Activated naive CD4-positive, alpha-beta T cell (primary cell): ENCODE measurements around the gene TARS2.

Experiments
- DNase-seq, 4 experiments: peaks; one replicate each; lab custom pipeline; 2025; lab: John Stamatoyannopoulos, UW

The TARS2 gene

DNA sequence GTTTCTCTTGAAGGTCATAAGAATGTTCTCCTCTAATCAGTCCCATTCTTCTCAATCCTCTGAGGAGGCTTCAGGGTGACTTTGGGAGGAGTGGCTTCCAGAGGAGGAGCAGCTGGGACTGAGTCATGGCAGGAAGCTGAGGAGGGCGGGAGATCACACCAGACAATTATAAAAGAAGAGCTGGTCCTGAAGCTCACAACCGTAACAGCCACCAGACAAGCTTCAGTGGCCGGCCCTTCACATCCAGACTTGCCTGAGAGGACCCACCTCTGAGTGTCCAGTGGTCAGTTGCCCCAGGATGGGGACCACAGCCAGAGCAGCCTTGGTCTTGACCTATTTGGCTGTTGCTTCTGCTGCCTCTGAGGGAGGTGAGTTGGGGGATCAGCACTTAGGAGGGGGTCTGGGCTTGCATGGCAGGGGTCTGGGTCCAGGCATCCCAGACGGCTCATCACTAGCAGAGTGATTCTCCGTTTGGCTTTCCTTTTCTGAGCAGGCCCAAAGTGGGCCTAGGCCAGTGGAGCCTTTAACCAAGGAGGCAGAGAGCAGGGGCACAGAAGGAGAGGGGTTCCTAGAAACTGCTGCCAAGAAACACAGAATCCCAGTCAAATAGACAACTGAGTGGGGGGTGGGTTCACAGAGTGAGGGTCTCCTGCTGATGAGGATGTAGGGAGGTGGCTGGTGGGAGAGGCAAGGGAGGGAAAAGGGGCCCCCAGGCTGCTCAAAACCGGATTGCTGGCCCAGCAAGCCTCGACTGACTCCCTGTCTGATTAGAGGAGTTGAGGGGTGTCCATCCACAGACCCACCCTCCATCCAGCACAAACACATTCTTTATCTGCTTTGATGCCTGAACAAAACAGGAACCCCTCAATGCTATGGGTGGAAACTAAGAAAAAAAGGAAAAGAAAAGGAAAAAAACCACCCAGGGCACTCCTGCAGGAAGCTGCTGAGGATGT, 21.0 kb downstream of the TARS2 start, which contains the start of gene ECM1:
TSS of gene ECM1 (plus strand) at position 198 of the 953 bp plus-strand sequence. CDS start at position 299, 101 bp downstream.
- no peak for DNase-seq

DNA sequence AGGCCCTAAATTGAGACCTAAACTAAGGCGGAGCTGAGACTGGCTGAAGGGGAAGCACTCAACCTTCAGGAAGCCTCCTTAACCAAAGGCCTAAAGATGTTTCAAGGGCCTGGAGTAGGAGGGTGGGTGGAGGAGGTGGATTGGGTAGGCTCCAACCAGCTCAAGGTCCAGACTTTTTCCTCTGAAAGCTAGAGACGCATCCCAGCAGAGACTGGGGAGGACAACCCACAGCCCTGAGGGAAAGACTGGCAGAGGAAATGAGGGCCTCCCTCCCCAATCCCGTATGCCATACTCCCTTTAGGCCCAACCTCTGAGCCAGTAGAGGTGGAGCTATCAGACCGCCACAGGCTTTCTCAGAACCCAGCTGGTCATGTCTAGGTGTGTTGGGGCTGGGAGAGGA, 21.8 kb downstream of the TARS2 start:
- DNase-seq, result no peak

DNA sequence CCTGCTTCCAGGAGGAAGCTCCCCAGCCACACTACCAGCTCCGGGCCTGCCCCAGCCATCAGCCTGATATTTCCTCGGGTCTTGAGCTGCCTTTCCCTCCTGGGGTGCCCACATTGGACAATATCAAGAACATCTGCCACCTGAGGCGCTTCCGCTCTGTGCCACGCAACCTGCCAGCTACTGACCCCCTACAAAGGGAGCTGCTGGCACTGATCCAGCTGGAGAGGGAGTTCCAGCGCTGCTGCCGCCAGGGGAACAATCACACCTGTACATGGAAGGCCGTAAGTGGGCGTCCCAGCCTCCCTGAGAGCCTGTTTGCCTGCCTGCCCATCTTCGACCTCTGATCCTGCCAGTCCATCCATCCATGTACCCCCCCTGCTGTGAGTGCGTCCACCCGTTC, 24.3 kb downstream of the TARS2 start:
- DNase-seq, result no peak

DNA sequence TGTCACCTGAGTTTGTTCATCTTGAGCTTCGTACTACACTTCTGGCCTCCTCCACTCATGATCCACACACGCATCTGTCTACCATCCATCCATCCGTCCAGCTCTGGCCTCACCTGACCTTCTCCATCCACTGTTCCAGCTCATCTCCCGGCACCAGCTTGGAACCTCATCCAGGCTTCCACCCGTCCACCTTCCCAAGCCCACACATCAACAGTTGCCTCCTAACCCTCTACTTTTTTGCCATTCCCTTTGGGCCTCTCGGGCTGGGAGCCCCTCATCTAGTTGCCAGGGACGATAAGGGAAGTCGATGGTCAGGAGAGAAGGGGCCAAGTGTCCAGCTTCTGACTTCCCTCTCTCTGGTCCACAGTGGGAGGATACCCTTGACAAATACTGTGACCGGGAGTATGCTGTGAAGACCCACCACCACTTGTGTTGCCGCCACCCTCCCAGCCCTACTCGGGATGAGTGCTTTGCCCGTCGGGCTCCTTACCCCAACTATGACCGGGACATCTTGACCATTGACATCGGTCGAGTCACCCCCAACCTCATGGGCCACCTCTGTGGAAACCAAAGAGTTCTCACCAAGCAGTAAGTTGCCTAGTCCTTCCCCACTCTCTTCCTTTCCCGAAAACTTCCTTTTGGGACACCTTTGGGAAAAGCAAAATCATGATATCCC, 24.9 kb downstream of the TARS2 start:
- DNase-seq, result no peak

DNA sequence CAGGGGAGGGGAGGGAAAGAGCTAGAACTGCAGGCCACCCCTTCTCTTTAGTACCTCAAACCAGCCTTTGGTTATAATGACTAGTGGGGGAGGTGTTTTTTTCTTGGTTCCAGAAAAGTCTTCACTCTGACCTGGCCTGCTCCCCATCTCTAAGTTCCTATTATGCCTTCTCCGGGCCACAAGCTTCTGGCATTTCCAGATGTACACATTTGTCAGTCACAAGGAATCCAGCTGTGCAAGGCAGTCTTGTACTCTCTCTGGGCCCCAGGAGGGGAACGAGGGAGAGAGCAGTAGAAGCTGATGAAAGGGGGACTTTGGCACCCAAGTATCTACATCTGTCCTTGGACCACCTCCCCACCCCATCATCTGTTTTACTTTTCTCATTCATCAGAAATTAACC, 25.6 kb downstream of the TARS2 start:
- no peak for DNase-seq

DNA sequence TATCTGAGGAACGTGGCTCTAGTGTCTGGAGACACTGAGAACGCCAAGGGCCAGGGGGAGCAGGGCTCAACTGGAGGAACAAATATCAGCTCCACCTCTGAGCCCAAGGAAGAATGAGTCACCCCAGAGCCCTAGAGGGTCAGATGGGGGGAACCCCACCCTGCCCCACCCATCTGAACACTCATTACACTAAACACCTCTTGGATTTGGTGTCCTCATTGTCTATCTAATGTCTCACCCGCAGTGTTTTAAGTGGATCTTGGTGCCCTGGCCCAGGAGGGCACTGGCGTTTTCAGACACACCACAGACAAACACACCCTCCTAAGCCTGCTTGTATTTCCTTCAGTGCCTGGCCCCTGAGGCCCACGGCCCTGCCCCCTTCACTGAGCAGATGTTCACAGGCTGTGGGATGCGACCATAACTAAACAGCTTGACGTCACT, 26.2 kb downstream of the TARS2 start:
- no peak for DNase-seq

DNA sequence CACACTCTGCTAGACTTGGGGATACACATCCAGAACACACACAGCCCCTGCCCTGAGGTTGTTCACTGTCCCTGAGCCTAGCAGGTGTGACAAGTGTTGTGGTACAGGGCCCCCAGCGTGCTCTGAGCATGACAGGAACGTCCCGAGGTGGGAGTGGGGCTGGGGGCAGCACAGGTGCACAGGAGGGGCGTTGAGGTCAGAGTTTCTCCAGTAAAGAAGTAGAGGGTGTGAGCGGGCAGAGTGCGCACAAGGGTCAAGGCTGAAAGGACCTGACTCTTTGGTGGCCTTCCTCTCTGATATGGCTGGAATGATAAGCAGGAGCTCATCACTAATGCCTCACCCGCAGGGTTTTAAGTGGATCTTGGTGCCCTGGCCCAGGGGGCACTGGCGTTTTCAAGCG, 27.0 kb downstream of the TARS2 start:
- DNase-seq, result no peak

DNA sequence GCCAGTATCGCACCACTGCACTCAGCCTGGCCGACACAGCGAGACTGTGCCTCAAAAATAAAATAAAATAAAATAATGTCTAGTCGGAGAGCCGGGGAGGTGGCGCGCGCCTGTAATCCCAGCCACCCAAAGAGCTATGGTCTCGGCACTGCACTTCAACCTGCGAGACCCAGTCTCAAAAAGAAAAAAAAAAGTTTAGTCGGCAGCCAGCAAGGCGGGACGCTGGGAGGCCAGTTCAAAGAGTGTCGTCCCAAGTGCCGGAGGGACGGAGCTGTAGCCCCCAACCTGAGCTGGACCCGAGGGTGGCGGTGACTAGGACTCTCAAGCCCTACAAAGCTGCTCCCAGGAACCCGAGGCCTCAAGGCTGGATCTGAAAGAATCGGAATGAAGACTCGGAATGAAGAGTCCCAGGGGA, 27.7 kb downstream of the TARS2 start:
- DNase-seq, result no peak

DNA sequence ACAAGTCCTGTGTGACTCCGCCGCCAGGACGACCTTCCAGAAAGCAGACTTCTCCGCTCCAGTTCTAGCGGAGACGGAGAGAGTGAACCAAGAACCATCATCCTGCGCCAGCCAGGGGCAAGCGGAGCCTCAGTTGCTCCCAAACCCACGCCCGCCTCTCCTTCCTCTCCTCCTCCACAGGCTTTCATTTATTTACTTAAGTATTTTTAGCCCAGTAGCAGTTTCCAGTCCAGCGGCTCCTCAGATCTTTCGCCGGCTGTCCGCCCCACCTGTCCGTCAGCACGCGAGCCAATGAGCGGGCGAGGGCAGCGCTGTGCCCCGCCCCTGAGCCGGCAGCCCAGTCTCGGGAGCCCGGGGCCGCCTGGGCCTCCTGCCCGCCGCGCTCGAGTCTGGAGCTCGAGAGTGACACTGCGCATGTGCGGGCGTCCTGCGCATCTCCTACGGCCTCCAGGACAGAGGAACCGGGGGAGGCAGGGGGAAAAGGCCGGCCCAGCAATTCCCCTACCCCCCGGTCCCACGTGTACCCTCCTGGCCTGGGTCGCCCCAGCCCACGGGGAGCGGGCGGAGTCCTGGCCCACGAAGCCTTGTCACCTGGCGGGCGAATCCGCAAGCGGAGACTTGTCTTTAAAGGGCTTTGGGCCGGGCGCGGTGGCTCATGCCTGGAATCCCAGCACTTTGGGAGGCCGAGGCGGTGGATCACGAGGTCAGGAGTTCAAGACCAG, 28.3 kb downstream of the TARS2 start, which contains the start of gene FALEC:
TSS of gene FALEC (plus strand) at position 425 of the 722 bp plus-strand sequence.
- DNase-seq, result peak; percentile 59 to 83 (median 68)

DNA sequence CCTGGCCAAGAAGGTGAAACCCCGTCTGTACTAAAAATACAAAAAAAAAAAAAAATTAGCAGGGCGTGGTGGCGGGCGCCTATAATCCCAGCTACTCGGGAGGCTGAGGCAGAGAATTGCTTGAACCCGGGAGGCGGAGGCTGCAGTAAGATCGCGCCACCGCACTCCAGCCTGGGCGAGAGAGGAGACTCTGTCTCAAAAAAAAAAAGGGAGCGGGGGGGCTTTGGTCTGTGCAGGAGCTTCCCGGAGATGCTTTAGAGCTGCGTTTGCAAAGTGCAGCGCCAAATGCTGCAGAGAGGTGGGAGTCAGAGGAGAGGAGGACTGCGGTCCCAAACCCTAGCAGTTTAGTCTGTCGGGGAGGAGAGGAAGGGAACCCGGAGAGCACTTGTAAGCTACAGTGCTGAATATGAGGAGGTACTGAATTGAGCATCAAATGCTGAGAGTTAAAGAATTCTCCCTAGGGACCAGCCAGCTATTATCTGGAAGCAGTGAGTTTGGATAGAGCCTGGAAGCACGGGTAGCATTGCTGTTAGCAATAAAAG, 28.9 kb downstream of the TARS2 start:
- no peak for DNase-seq

DNA sequence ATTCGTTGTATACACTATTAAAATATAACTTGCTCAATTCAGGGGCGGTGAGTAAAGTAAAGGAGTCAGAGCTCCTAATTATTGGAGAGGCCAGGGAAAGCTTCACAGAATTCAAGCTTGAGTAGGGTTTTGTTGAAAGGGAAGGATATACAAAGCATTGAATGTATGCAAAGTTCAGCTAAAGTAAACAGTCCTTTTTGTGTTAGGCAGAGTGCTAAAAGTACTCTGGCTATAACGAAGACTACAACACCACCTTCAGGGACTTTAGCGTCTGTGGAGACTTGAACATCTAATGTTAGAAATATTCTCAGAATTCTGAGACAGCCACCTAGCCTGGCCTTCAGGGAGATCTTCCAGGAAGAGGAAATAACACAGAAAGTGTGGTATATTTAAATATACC, 29.4 kb downstream of the TARS2 start:
- DNase-seq, result no peak

DNA sequence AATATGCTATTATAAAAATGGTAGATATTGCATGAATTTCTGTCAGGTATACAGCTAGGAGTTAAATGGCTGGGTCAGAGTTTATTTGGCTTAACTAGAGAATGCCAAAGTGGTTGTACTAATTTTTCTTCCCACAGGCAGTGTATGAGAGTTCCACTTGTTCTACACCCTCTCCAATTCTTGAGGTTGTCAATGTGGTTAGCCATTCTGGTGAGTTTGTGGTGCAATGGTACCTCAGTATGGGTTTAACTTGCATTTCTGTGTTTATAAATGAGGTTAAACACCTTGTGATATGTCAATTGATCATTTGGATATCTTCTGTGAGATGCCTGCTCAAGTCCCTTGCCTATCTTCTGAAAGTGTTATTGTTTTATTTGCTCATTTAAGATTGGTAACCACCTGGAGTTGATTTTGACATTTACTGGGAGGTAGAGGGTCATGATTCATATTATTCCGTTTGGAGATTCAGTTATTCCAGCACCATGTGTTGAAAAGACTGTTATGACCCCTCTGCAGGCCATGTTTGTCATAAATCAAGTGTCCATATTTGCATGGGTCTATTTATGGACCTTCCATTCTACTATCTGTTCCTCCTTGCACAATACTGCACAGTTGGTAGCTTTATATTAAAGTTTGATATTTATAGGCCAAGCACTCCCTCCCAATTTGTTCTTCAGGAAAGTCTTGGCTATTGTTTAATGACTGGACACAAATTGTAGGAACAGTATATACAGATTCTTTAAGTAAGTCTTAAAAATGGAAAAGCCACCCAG, 34.2 kb downstream of the TARS2 start:
- DNase-seq, result no peak

DNA sequence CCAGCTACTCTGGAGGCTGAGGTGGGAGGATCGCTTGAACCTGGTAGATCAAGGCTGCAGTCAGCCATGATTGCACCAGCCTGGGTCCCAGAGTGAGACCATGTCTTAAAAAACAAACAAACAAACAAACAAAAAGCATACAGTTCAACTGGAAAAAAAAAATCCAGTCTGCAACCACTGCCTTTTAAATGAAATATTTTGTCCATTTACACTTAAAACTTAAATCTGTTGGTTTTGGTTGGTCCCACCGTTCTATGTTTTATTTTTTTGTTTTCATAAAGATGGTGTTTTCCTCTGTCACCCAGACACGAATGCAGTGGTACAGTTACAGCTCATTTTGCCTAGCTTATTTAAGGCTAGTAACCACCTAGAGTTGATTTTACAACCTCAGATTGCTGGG, 38.1 kb downstream of the TARS2 start:
- no peak for DNase-seq

DNA sequence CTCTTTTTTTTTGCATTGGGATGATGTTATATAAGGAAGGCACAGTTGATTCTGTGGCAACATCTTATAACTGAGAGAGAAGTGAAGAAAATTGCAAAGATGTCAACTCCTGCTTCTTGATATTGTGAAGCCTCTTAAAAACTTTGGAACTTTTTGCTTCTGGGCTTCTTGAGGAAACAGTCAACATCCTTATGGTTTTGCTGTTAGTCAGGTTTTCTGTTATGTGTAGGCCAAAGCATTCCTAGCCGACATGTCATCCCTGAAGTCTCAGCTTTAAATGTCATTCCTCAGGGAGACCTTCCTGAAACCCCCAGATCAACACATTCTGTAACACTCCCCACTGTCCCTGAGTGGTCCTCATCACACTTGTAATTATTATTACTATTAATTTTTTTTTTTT, 41.0 kb downstream of the TARS2 start:
- no peak for DNase-seq

DNA sequence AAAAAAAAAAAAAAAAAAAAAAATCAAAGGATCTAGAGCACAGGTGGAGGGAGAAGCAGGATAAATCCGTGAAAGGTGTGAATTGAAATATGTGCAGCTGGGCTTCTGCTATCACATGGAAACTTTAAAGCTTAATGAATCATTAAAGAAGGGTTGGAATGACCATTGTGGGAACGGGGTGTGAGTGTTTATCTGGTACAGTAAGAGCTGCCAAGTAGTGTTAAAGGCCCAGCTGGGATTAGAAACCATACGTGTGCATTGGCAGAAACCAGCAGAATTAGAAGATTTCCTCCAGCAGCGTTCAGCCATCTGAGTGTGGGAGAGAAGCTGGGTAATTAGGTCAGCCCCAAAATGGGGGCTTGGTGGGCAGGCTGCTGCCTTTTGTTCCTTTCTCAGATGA, 41.8 kb downstream of the TARS2 start:
- no peak for DNase-seq

DNA sequence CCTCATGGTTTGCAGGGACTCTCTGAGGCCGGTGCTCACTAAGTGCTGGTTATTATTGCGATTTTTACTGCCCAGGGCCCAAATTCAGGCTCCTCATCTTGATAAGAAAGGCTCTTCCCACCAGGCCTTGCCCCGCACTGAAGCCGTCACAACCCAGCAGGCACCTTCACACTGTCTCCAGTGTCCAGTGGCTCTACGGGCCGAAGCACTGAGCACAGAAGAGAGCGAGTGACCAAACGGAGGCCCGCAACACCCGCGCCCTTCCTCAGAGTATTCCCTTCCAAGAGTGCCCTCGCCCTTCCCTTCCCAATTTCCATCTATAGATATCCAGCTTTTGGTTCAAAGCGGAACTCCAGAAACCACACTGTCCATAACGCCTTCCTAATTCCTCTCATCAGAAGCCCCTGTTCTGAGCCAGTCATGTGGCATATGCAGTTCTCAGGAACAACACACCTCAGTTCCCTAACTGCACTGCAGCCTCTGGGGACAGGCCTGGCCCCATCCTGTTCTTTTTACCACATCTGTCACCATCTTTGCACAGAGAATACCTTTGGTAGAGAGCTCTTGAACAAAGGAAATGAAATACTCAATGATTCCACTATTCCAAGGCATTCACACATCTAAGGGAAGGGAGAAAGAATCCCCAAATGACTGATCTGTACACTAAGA, 43.4 kb downstream of the TARS2 start:
- DNase-seq, result no peak

DNA sequence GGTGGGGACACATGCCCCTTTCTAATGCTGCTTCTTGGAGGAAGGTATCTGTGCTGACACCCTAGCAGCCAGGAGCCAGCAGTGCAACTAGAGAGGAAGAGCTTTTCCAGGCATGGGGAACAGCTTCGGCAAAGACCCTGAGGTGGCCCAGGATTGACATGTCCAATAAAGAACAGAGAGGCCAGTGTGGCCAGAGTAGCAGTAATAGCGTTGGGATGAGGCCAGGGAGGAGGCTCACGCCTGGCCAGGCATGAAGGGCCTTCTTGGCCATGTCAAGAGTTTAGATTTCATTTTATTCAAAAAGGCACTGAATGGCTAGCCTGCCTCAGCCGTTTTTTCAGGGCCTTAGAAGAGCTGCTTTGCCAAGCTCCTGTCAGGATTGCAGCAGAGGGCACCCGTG, 45.6 kb downstream of the TARS2 start:
- DNase-seq, result no peak

DNA sequence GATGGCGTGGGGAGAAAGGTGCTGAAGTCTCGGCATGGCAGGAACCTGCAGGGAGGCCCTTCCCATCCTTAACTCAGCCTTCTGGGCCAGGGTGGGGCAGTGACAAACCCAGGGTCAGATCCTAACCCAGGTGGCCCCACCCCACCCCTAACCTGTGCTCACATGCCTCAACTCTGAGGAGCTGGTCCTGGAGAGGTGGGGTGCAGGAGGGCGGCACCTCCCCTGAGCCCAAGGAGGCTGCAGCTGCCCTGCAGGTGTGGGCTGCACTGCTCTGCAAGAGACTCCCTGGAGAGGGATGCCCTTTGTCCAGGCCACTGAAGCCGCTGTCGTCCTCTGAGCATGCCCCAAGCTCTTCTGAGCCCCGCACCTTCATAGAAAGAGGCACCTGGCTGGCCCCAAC, 46.8 kb downstream of the TARS2 start:
- no peak for DNase-seq

DNA sequence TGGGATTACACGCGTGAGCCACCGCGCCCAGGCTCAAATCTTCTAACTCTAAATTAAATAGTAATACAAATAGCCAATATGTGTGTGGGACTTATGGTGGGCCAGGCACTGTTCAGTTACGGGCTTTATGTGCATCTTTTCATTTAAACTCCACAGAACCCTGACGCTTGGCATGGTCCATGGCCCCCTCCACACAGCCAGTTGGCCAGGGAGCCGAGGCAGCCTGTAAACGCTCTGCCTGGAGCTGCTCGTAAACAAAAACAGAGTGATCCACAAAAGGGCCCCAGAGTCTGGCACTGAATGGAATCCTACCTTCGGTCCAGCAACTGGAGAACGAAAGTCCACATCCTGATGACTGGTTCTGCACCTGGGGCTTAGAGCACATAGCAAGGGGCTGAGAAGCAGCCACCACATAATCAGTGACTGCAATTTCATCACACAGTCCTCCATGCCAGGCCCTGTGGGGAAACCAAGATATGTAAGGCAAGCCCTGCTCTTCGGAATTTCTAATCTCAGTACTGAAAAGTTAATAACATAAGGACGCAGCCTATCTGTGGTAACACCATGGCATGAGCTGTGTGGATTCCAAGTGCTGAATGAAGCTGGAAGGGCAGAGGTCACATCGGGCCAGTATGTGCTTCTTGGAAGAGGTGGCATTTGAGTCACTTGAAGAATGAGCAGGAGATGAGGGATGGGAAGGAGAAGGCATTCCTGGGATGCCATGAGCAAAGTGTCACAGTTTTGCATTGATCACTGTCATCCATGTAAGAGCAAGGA, 48.5 kb downstream of the TARS2 start:
- no peak for DNase-seq
